ENCODE results near the gene CARD14.

Gene CARD14

DNA sequence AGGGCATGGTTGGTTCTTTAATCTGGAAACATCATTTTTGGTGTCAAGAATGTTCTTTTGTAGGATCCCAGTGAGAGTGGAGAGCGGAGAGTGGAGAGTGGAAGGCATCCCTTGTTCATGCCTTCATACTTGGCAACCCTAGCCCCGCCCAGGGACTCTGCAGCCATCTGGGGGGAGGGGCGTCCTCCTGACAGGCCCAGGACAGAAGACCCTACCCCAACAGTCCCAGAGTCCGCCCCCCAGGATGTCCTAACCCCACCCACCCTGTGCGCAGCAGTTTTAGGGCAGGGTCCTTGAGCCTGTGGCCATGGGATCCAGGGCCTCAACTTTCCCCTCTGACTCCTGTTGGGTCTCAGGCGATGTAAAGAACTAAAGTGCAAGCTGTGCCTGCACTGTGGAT is 54.9 kb downstream of the CARD14 start:
- H3K9ac ChIP-seq: no peak overlapping the region
- H3K27ac ChIP-seq: no peak overlapping the region
- no peaks in the 10 kb centered on the region for H3K79me2 ChIP-seq (ENCODE audit: insufficient read depth, low read depth)
- TF ChIP-seq, protein P1, sequence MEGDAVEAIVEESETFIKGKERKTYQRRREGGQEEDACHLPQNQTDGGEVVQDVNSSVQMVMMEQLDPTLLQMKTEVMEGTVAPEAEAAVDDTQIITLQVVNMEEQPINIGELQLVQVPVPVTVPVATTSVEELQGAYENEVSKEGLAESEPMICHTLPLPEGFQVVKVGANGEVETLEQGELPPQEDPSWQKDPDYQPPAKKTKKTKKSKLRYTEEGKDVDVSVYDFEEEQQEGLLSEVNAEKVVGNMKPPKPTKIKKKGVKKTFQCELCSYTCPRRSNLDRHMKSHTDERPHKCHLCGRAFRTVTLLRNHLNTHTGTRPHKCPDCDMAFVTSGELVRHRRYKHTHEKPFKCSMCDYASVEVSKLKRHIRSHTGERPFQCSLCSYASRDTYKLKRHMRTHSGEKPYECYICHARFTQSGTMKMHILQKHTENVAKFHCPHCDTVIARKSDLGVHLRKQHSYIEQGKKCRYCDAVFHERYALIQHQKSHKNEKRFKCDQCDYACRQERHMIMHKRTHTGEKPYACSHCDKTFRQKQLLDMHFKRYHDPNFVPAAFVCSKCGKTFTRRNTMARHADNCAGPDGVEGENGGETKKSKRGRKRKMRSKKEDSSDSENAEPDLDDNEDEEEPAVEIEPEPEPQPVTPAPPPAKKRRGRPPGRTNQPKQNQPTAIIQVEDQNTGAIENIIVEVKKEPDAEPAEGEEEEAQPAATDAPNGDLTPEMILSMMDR (conservative IDR thresholded peaks at IDR 0.05; ENCODE audit: low read depth, low read length): no peak
- no peaks in the 10 kb centered on the region for H3K27me3 ChIP-seq (ENCODE audit: insufficient read depth, low read depth)
- no peaks in the 10 kb centered on the region for H3K4me1 ChIP-seq (ENCODE audit: low read depth, poor library complexity, severe bottlenecking)
- H2AFZ ChIP-seq (ENCODE audit: low read depth): no peak overlapping the region
- no peak overlapping the region for H3K4me2 ChIP-seq
- no peak overlapping the region for H3K4me3 ChIP-seq (IDR thresholded peaks at IDR 0.05; ENCODE audit: insufficient read depth, low read depth, low read length)
- no peaks in the 10 kb centered on the region for H3K36me3 ChIP-seq (ENCODE audit: insufficient read depth)
- H4K20me1 ChIP-seq (ENCODE audit: insufficient read depth): no peaks in the 10 kb centered on the region

DNA sequence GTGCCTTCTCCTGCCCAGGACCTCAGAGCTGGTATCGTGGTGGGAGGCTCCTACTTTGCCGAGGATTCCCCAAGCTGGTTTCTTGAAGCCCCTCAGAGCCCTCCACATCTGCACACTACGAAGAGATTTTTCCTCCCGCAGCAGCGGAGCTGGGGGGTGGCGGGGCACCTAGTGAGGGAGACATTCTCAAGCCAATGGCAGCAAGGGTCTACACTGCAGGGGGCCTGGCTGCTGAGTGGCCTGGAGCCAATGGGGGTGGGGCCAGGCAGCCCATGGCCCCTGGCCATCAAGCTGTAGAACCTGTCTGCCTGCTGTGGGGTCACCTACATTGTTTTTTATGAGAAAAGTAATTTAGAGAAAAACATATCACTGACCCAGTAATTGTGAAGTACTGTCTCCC is 55.4 kb downstream of the CARD14 start:
- Histone ChIP-seq H3K4me1 (ENCODE audit: low read depth, poor library complexity, severe bottlenecking) (no peaks in the 10 kb centered on the region), H3K9ac (no peak overlapping the region), H3K4me2 (no peak overlapping the region), H3K27ac (no peak overlapping the region), H3K79me2 (ENCODE audit: insufficient read depth, low read depth) (no peaks in the 10 kb centered on the region), H3K27me3 (ENCODE audit: insufficient read depth, low read depth) (no peaks in the 10 kb centered on the region), H3K4me3 (IDR thresholded peaks at IDR 0.05; ENCODE audit: insufficient read depth, low read depth, low read length) (no peak overlapping the region), H2AFZ (ENCODE audit: low read depth) (no peak overlapping the region), H4K20me1 (ENCODE audit: insufficient read depth) (no peaks in the 10 kb centered on the region), H3K36me3 (ENCODE audit: insufficient read depth) (no peaks in the 10 kb centered on the region)
- TF ChIP-seq, protein P1 (conservative IDR thresholded peaks at IDR 0.05; ENCODE audit: low read depth, low read length): no peak

DNA sequence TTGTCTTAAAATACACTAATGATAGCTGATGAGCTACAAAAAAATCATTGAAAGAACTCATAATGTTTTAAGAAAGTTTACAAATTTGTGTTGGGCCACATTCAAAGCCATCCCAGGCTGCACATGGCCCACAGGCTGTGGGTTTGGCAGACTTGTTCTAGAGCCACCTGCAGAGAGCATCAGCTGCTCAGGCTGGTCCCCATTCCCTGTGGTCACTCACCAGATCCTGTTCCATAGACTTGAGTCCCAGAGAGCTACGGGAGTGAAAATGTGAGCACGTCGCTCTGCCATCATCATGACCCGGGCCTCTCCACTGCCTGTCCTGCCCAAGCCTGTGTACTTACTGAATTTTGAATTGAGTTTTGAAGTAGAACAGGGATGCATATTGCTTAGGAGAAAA is 57.3 kb downstream of the CARD14 start:
- no peaks in the 10 kb centered on the region for H3K79me2 ChIP-seq (ENCODE audit: insufficient read depth, low read depth)
- no peak overlapping the region for H2AFZ ChIP-seq (ENCODE audit: low read depth)
- no peak overlapping the region for H3K27ac ChIP-seq
- H3K9ac ChIP-seq: no peak overlapping the region
- H3K27me3 ChIP-seq (ENCODE audit: insufficient read depth, low read depth): no peaks in the 10 kb centered on the region
- no peak overlapping the region for H3K4me3 ChIP-seq (IDR thresholded peaks at IDR 0.05; ENCODE audit: insufficient read depth, low read depth, low read length)
- no peaks in the 10 kb centered on the region for H3K4me1 ChIP-seq (ENCODE audit: low read depth, poor library complexity, severe bottlenecking)
- TF ChIP-seq, protein P1 (conservative IDR thresholded peaks at IDR 0.05; ENCODE audit: low read depth, low read length): no peak
- no peaks in the 10 kb centered on the region for H4K20me1 ChIP-seq (ENCODE audit: insufficient read depth)
- H3K36me3 ChIP-seq (ENCODE audit: insufficient read depth): no peaks in the 10 kb centered on the region
- H3K4me2 ChIP-seq: no peak overlapping the region

DNA sequence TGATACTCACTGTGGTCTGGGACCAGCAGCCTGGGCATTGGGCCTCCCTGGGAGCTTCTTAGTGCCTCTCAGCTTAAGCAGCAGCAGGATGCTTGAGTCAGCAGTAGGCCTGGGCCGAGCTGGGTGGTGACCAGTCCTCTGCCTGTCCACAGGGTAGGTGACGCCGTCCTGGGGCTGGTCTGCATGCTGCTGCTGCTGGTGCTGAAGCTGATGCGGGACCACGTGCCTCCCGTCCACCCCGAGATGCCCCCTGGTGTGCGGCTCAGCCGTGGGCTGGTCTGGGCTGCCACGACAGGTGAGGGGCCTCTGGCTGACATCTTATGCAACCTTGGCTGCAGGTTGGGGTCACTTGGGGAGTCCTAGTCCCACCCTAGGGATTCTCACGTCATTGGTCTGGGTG is 57.8 kb downstream of the CARD14 start:
- Histone ChIP-seq H3K4me2 (no peak overlapping the region), H2AFZ (ENCODE audit: low read depth) (no peak overlapping the region), H3K9ac (no peak overlapping the region), H4K20me1 (ENCODE audit: insufficient read depth) (no peaks in the 10 kb centered on the region), H3K36me3 (ENCODE audit: insufficient read depth) (no peaks in the 10 kb centered on the region), H3K27me3 (ENCODE audit: insufficient read depth, low read depth) (no peaks in the 10 kb centered on the region), H3K4me1 (ENCODE audit: low read depth, poor library complexity, severe bottlenecking) (no peaks in the 10 kb centered on the region), H3K27ac (no peak overlapping the region), H3K79me2 (ENCODE audit: insufficient read depth, low read depth) (no peaks in the 10 kb centered on the region), H3K4me3 (IDR thresholded peaks at IDR 0.05; ENCODE audit: insufficient read depth, low read depth, low read length) (no peak overlapping the region)
- TF ChIP-seq, protein P1 (conservative IDR thresholded peaks at IDR 0.05; ENCODE audit: low read depth, low read length): no peak

DNA sequence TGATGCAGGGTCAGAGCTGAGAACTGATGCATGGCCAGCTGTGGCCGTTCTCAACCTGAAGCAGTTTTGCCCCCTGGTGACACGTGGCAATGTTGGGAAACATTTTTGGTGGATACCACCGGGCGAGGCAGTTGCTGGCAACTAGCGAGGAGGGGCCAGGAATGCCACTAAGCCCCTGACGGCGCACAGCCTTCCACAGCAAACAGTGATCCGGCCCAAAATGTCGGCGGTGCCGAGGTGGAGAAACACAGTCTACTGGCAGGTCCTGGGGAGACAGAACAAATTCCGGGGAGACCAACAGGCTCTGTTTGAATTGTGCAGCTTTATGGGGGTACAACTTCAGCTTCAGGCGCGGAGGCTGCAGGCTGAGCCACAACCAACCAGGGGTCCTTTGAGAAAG is 58.6 kb downstream of the CARD14 start:
- Histone ChIP-seq H4K20me1 (ENCODE audit: insufficient read depth) (no peaks in the 10 kb centered on the region), H3K27ac (no peak overlapping the region), H2AFZ (ENCODE audit: low read depth) (no peak overlapping the region), H3K4me3 (IDR thresholded peaks at IDR 0.05; ENCODE audit: insufficient read depth, low read depth, low read length) (no peak overlapping the region), H3K79me2 (ENCODE audit: insufficient read depth, low read depth) (no peaks in the 10 kb centered on the region), H3K4me1 (ENCODE audit: low read depth, poor library complexity, severe bottlenecking) (no peaks in the 10 kb centered on the region), H3K4me2 (no peak overlapping the region), H3K36me3 (ENCODE audit: insufficient read depth) (no peaks in the 10 kb centered on the region), H3K27me3 (ENCODE audit: insufficient read depth, low read depth) (no peaks in the 10 kb centered on the region), H3K9ac (no peak overlapping the region)
- TF ChIP-seq, protein P1 (conservative IDR thresholded peaks at IDR 0.05; ENCODE audit: low read depth, low read length): no peak
